ENCODE data around the gene PITX2. TPM values are rescaled to one million over a fixed set of nuclear protein-coding genes. Genes with fewer than 3 reads are reported as not detected.

Gene PITX2
- total RNA-seq, 6 donors from 2014 or later, result 0.30 TPM; not detected in 5

GRCh38 chr4:110654254-110654635, 31.4 kb upstream of the PITX2 start:
- Histone ChIP-seq H3K4me1 (no peaks in the 10 kb centered on the region), H3K27me3 (no peaks in the 10 kb centered on the region), H3K27ac (no peak overlapping the region), H3K9me3 (no peaks in the 10 kb centered on the region), H3K4me3 (no peak overlapping the region), H3K36me3 (no peaks in the 10 kb centered on the region)
- ATAC-seq (ENCODE audit: low FRiP score in 2 of 2) (no peak), DNase-seq (no peak)
- TF ChIP-seq POLR2AphosphoS5 (IDR thresholded peaks at IDR 0.05) (no peak), POLR2A (IDR thresholded peaks at IDR 0.05) (no peak), EP300 (IDR thresholded peaks at IDR 0.05) (no peak)

GRCh38 chr4:110653321-110654253, 30.7 kb upstream of the PITX2 start:
- Histone ChIP-seq H3K4me1 (no peaks in the 10 kb centered on the region), H3K36me3 (no peaks in the 10 kb centered on the region), H3K9me3 (no peaks in the 10 kb centered on the region), H3K4me3 (no peak overlapping the region), H3K27me3 (no peaks in the 10 kb centered on the region), H3K27ac (no peak overlapping the region)
- DNase-seq (no peak), ATAC-seq (ENCODE audit: low FRiP score in 2 of 2) (no peak)
- WGBS, 2 donors, result 59 to 61% methylated on average over 6 of the region's 6 CpGs
- TF ChIP-seq EP300 (IDR thresholded peaks at IDR 0.05) (no peak), POLR2AphosphoS5 (IDR thresholded peaks at IDR 0.05) (no peak), CTCF (IDR thresholded peaks at IDR 0.05) (no peak), POLR2A (IDR thresholded peaks at IDR 0.05) (no peak)

GRCh38 chr4:110644008-110644407, 21.1 kb upstream of the PITX2 start:
- DNase-seq (no peak), ATAC-seq (ENCODE audit: low FRiP score in 2 of 2) (no peak)
- TF ChIP-seq POLR2AphosphoS5 (IDR thresholded peaks at IDR 0.05), result no peak
- no peak for TF ChIP-seq EP300 (IDR thresholded peaks at IDR 0.05)
- no peak for TF ChIP-seq POLR2A (IDR thresholded peaks at IDR 0.05)
- Histone ChIP-seq H3K4me1 (no peaks in the 10 kb centered on the region), H3K27me3 (peaks cover 0 to 18% (median 11%) of the 10 kb centered on the region in 4 donors), H3K27ac (no peak overlapping the region), H3K36me3 (no peaks in the 10 kb centered on the region), H3K4me3 (no peak overlapping the region), H3K9me3 (no peaks in the 10 kb centered on the region)
- WGBS, 2 donors, result 64 to 83% methylated on average over 1 of the region's 1 CpG

- H3K27me3 ChIP-seq, result peaks cover 0 to 25% (median 14%) of the 10 kb centered on the region in 4 donors
- no peak for ATAC-seq (ENCODE audit: low FRiP score in 2 of 2)
- 79 to 100% methylated on average over 1 of the region's 1 CpG for WGBS, 2 donors
These were observed 20.2 kb upstream of the PITX2 start for GRCh38 chr4:110643096-110643495.

GRCh38 chr4:110641218-110641617, 18.3 kb upstream of the PITX2 start:
- WGBS, 2 donors, result 10% methylated on average over 5 to 18 of the region's 18 CpGs
- peak in 1 of 2 donors; percentile 54 for DNase-seq

More at GRCh38 chr4:110643096-110643495, 20.2 kb upstream of the PITX2 start:
- no peaks in the 10 kb centered on the region for H3K36me3 ChIP-seq
- TF ChIP-seq POLR2AphosphoS5 (IDR thresholded peaks at IDR 0.05), result no peak
- no peak for TF ChIP-seq EP300 (IDR thresholded peaks at IDR 0.05)
- no peak for TF ChIP-seq POLR2A (IDR thresholded peaks at IDR 0.05)
- no peak for TF ChIP-seq CTCF (IDR thresholded peaks at IDR 0.05)
- H3K4me3 ChIP-seq, result no peak overlapping the region
- no peaks in the 10 kb centered on the region for H3K9me3 ChIP-seq
- no peak for DNase-seq
- H3K27ac ChIP-seq, result no peak overlapping the region
- no peaks in the 10 kb centered on the region for H3K4me1 ChIP-seq

More at GRCh38 chr4:110641218-110641617, 18.3 kb upstream of the PITX2 start:
- no peak overlapping the region for H3K4me3 ChIP-seq
- H3K27me3 ChIP-seq, result peaks cover 0 to 44% (median 31%) of the 10 kb centered on the region in 4 donors
- ATAC-seq (ENCODE audit: low FRiP score in 2 of 2), result no peak
- no peaks in the 10 kb centered on the region for H3K36me3 ChIP-seq
- no peaks in the 10 kb centered on the region for H3K9me3 ChIP-seq
- H3K4me1 ChIP-seq, result peaks cover 8 to 14% (median 10%) of the 10 kb centered on the region in 4 donors
- TF ChIP-seq CTCF (IDR thresholded peaks at IDR 0.05), result no peak
- no peak for TF ChIP-seq EP300 (IDR thresholded peaks at IDR 0.05)
- TF ChIP-seq POLR2A (IDR thresholded peaks at IDR 0.05), result no peak
- no peak overlapping the region for H3K27ac ChIP-seq

Measured in upper lobe of left lung (tissue), 6 donors.